OCI-LY1 (cell line): ENCODE measurements around the gene TAX1BP1.

Experiments
- CTCF ChIP-seq: fragments of 200-600 bp; sonication (generic), shearing (Covaris generic); IDR thresholded peaks from 2 replicates; pipeline ENCODE4 v1.5.1; 2017; ENCODE audit warnings: mild to moderate bottlenecking, antibody characterized with exemption, low read length, moderate library complexity, mixed read lengths
- EZH2 ChIP-seq: fragments of 200-600 bp; sonication (generic), shearing (Covaris generic); IDR thresholded peaks from 2 replicates; pipeline ENCODE4 v1.8.0; 2017; ENCODE audit warnings: borderline replicate concordance, mixed run types, mild to moderate bottlenecking, antibody characterized with exemption, low read length, moderate library complexity, mixed read lengths

DNA sequence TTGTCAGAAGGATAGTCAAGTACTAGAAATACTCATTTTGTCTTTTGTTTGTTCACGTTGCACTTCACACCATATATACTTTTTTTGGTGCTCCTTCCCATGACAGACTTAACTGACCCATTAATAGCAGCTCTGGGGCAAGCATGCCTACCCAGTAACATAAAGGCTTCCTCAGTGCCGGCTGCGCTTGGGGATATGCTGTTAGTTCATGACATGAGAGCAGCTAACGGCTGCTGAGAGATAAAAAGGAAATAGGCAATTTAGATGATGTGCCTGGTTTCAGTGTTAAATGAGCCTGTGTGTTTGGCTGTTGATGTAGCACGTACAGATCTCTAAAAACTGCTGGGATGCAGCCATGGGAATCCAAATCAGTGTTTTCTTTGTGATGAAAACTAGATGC, 86.4 kb downstream of the TAX1BP1 start:
- no peak for TF ChIP-seq CTCF
- no peak for TF ChIP-seq EZH2
